CD4-positive, alpha-beta T cell treated with Interleukin-17A for 4 hours (primary cell): ENCODE measurements around the gene ASB6.
"Not testable (repeated sequence)": the region's sequence is repeated elsewhere in the genome, so short reads cannot be mapped to it uniquely, and the experiment has no call there.

Experiments used
- DNase-seq: peaks from one replicate; pipeline ENCODE4 v3.0.0-alpha.2; 2020; ENCODE audit warnings: mixed read lengths

ASB6 gene

GRCh38 chr9:129640871-129641749 lies 841 bp downstream of the ASB6 start:
- no peak for DNase-seq

DNA sequence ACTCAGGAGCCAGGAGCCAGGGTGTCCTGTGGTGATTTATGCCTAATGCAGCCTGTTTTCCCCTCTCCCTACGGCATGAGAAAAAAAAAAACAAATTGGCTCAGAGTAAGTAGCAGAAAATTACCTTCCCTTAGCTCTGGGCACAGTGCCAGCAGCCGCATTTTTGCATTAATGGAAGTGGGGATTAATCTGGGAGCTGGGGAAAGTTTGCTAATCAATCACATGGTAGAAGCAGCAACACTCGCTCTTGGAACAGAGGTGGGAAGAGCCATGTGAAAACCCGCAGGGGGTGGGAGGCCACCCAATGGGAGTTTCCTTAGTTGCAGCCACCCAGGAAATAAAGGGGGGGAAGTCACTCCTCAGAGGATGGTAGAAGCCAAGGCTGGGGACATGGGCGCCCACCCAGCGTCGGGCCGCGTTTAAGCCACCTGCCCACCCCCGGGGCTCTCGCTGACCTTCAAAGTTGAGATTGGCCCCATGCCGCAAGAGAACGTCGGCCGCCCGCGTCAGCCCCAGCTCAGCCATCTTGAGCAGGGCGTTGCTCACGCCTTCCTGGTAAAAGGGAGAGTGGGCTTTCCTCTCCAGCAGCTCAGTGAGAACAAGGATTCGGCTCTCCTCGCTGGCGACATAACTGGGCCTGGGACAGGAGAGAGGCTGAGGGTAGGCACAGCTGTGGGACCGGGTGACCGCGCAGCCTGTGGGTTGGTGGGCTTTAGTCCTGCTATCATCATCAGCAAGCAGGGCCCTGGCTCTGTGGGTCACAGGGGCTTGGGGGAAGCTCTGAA lies 1.7 kb downstream of the ASB6 start:
- no peak for DNase-seq

GRCh38 chr9:129639756-129640085 lies 2.2 kb downstream of the ASB6 start:
- no peak for DNase-seq

DNA sequence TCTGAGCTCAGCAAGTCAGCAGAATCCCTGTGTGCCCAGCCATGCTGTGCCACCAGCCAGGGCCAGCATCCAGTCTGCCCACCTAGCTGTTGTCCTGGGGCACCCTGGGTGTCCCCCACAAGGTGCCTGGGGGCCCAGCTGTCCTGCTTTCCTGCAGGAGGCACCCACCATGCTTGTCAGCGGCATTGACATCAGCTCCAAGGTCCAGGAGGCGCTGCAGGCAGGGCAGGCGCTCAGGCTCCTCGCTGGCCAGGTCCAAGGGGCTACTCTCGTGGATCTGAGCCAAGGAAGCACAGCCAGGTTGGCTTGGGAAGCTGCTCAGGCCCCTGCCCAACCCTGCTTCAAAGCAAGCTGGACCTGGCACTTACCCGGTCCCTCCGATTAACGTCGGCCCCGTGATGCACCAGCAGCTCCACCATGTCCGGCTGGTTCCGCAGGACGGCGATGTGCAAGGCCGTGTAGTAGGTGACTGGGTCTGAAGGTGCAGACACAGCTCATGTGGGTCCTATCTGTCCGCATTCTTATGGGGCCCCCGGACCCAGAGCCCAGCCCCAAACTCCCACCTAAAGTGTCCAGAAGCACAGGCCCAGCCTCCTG lies 2.8 kb downstream of the ASB6 start:
- DNase-seq: no peak

- DNase-seq: no peak
Measured at GRCh38 chr9:129637673-129638439, 4.1 kb downstream of the ASB6 start.

GRCh38 chr9:129637102-129637501 lies 4.8 kb downstream of the ASB6 start:
- no peak for DNase-seq

DNA sequence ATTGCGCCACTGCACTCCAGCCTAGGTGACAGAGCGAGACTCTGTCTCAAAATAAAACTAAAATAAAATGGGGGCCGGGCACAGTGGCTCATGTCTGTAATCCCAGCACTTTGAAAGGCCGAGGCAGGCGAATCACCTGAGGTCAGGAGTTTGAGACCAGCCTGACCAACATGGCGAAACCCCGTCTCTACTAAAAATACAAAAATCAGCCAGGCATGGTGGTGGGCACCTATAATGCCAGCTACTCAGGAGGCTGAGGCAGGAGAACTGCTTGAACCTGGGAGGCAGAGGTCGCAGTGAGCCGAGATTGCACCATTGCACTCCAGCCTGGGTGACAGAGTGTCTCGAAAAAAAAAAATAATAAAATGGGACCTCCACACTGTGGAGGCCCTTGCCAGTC lies 5.6 kb downstream of the ASB6 start:
- DNase-seq: not testable (repeated sequence)

GRCh38 chr9:129635099-129636065 lies 6.6 kb downstream of the ASB6 start:
- no peak for DNase-seq

DNA sequence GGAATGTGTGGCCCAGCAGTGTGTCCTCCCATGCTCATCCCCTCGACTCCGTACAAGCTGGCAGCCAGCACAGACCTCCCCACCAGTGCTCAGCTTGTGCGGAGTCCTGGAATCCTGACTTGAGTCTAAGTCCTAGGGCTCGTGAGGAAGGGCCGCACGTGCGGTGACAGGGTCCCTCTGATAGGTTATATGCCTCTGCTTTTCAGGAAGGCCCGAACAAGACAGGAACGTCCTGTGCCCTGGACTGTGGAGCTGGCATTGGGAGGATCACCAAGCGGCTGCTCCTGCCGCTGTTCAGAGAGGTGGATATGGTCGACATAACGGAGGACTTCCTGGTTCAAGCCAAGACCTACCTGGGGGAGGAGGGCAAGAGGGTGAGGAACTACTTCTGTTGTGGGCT lies 8.1 kb downstream of the ASB6 start:
- DNase-seq: no peak

GRCh38 chr9:129633207-129633606 lies 8.7 kb downstream of the ASB6 start:
- no peak for DNase-seq

- no peak for DNase-seq
Measured at GRCh38 chr9:129632460-129632859, 9.5 kb downstream of the ASB6 start.

GRCh38 chr9:129631674-129632129 lies 10.2 kb downstream of the ASB6 start:
- DNase-seq: no peak

- no peak for DNase-seq
Measured at GRCh38 chr9:129630967-129631673, 10.8 kb downstream of the ASB6 start.

GRCh38 chr9:129629251-129629820 lies 12.6 kb downstream of the ASB6 start:
- DNase-seq: no peak

DNA sequence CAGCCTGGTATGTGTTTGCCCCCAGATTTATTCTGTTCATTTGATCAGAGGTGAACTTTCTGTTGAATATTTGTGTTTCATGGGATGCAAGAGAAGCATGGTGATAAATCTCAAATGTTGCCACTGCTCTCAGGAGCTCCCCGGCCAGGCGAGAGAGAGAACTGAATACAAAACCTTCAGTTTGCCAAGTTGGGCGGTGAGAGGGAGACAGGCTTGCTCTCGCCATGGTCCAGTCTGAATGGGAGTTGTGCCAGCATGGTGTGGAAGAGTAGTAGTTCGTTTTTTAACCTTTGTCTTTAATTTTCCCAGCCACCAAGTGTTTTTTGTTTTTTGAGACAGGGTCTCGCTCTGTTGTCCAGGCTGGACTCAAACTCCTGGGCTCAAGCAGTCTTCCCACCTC lies 13.2 kb downstream of the ASB6 start:
- DNase-seq: no peak

- DNase-seq: no peak
Measured at GRCh38 chr9:129627556-129628440, 14.2 kb downstream of the ASB6 start.

DNA sequence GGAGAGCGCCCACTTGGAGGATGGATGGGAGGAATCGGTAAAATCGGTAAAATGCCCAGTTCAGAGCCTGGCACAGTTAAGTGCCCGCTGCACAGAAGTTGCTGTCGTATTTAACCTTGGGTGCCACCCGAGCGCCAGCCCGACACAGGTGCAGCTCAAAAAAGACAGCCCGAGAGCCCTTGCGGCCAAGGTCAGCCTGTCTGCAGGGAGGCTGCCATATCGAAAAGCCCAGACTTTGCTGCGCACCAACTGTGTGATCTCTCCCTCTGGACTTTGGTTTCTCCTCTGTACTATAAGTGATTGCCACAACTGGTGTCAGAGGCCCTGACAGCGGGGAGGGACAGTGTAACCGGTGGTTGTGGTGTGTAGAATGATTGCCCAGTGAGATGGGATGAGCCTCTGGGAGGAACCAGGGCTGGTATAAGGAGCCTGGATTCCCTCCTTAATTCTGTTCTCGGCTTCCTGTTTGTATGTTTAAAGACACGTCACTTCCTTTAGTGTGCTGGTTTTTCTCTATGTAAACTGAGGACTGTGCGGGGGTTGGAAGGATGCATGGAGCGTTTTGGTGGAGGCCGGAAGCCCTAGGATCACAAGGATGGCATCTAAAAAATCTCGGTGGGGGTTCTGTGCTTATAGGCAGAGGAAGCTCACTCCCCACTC lies 15.2 kb downstream of the ASB6 start:
- DNase-seq: peak; percentile 49

GRCh38 chr9:129626079-129626624 lies 15.8 kb downstream of the ASB6 start, which contains the start of gene NTMT1:
Gene NTMT1, plus strand, starts transcription at chr9:129626163. Its CDS starts 6,541 bp downstream, at chr9:129632704.
- DNase-seq: peak; percentile 85

DNA sequence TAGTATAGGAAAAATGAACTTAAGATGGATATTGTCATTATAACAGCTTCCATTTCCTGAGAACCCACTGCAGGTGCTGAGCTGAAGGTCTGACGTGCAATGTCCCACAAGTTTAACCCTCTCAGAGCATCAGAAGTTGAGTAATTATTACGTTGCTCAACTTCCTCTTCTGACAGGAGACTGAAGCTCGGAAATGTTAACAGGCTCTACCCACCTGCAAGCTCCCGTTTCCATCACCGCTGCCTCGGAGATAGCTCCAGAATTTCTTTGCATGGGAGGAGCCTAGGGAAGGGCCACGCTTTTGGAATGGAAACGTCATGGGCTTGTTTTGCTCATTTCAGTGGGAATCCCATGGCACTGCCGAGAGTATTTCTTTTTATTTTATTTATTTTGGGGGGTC lies 17.0 kb downstream of the ASB6 start:
- DNase-seq: peak; percentile 36
